Large intestine (tissue), 3 donors: ENCODE measurements around the gene FKBP9. TPM values are rescaled to one million over a fixed set of nuclear protein-coding genes. Genes with fewer than 3 reads are reported as not detected.

Experiments
- DNase-seq, 2 donors: peaks; one replicate each; pipeline versions ENCODE4 v3.0.0 to v3.0.0-alpha.2; 2013
- H3K27ac ChIP-seq: one replicate; pipeline ENCODE4 v1.5.1; 2013; ENCODE audit warnings: low read length
- H3K27me3 ChIP-seq: 2 replicates; pipeline ENCODE4 v1.6.1; 2013; ENCODE audit warnings: low read length; ENCODE audit not compliant: control insufficient read depth, insufficient read depth
- H3K36me3 ChIP-seq: 2 replicates; pipeline ENCODE4 v1.6.1; 2013; ENCODE audit warnings: low read length; ENCODE audit not compliant: control insufficient read depth, insufficient read depth
- H3K4me1 ChIP-seq: one replicate; pipeline ENCODE4 v1.6.1; 2013; ENCODE audit warnings: low read length; ENCODE audit not compliant: control insufficient read depth, insufficient read depth
- H3K4me3 ChIP-seq: one replicate; pipeline ENCODE4 v1.5.1; 2013; ENCODE audit warnings: low read length
- H3K9me3 ChIP-seq: one replicate; pipeline ENCODE4 v1.6.1; 2013; ENCODE audit warnings: mild to moderate bottlenecking, low read depth, low read length, moderate library complexity; ENCODE audit not compliant: control insufficient read depth
- WGBS: methylation state at CpG from one replicate; pipeline ENCODE4 v1.1.5; 2013; ENCODE audit warnings: low lambda C conversion rate; ENCODE audit not compliant: insufficient coverage; 5-methylcytosine and 5-hydroxymethylcytosine counted together
- polyA plus RNA-seq: library from polyadenylated mRNA; unstranded; fragments of 120-200 nt; gene quantifications from one replicate; pipeline ENCODE4 v1.2.1, GENCODE V29; 2013

FKBP9 gene
- polyA plus RNA-seq, 1 donor: 67.8 TPM

GRCh38 chr7:33054261-33054964, 97.2 kb downstream of the FKBP9 start:
- Histone ChIP-seq H3K27me3 (no peaks in the 10 kb centered on the region), H3K36me3 (no peaks in the 10 kb centered on the region), H3K9me3 (no peaks in the 10 kb centered on the region), H3K27ac (no peak overlapping the region), H3K4me3 (no peak overlapping the region), H3K4me1 (no peaks in the 10 kb centered on the region)
- WGBS: no CpG with 5 or more reads among the region's 2 CpGs
- no peak for DNase-seq

- peak in 1 of 2 donors; percentile 53 for DNase-seq
- H3K36me3 ChIP-seq: no peaks in the 10 kb centered on the region
- no peaks in the 10 kb centered on the region for H3K9me3 ChIP-seq
- H3K4me1 ChIP-seq: no peaks in the 10 kb centered on the region
- H3K4me3 ChIP-seq: no peak overlapping the region
- no CpG with 5 or more reads among the region's 5 CpGs for WGBS
- no peaks in the 10 kb centered on the region for H3K27me3 ChIP-seq
- no peak overlapping the region for H3K27ac ChIP-seq
Observed at GRCh38 chr7:33055158-33055557, 97.9 kb downstream of the FKBP9 start.

Other genes starting within 250 kb of the FKBP9 start
- gene KBTBD2, start 65.7 kb upstream of the FKBP9 start, polyA plus RNA-seq: 46.5 TPM
- 84.6 TPM for gene NT5C3A, start 105.3 kb downstream of the FKBP9 start, polyA plus RNA-seq
- 19.3 TPM for gene RP9, start 152.0 kb downstream of the FKBP9 start, polyA plus RNA-seq
- gene BBS9, start 172.1 kb downstream of the FKBP9 start, polyA plus RNA-seq: 8.8 TPM